Lung (tissue), 12 donors: ENCODE results near the gene MAD2L1BP. TPM values are rescaled to one million over a fixed set of nuclear protein-coding genes. Genes with fewer than 3 reads are reported as not detected.
A peak's percentile ranks its signal among the peaks of the same experiment; 100 is the strongest.

ENCODE experiments used
- ATAC-seq: fragments of 200-7000 bp; cut with Tn5 transposase; one replicate; pipeline ENCODE4 v1.9.1; 2020; ENCODE audit warnings: moderate number of reproducible peaks; ENCODE audit not compliant: insufficient read depth, low FRiP score
- DNase-seq, 3 donors: peaks; one replicate each; pipeline ENCODE4 v3.0.0-alpha.2; 2013 to 2017
- H3K27ac ChIP-seq, 2 donors: one replicate each; pipeline ENCODE4 v1.5.1; 2013; ENCODE audit warnings: mild to moderate bottlenecking in 2 of 2, moderate library complexity in 2 of 2, control low read depth in 1 of 2, inconsistent platforms in 1 of 2, low read depth in 1 of 2, low read length in 1 of 2
- H3K27me3 ChIP-seq, 3 donors: one replicate each; pipeline ENCODE4 v1.5.1; 2013; ENCODE audit warnings: low read length in 2 of 3; ENCODE audit not compliant: control insufficient read depth in 3 of 3, insufficient read depth in 3 of 3
- H3K36me3 ChIP-seq, 4 donors: one replicate each; pipeline ENCODE4 v1.5.1; 2013; ENCODE audit warnings: low read length in 4 of 4, mild to moderate bottlenecking in 1 of 4, moderate library complexity in 1 of 4; ENCODE audit not compliant: control insufficient read depth in 4 of 4, insufficient read depth in 4 of 4
- H3K4me1 ChIP-seq, 5 donors: one replicate each; pipeline ENCODE4 v1.5.1; 2013; ENCODE audit warnings: low read length in 5 of 5, mild to moderate bottlenecking in 2 of 5, moderate library complexity in 1 of 5; ENCODE audit not compliant: control insufficient read depth in 5 of 5, insufficient read depth in 5 of 5
- H3K4me3 ChIP-seq: one replicate; pipeline ENCODE4 v1.5.1; 2013; ENCODE audit warnings: mild to moderate bottlenecking, control low read depth, moderate library complexity
- H3K9ac ChIP-seq, 2 donors: one replicate each; pipeline ENCODE4 v1.5.1; 2013; ENCODE audit warnings: low read length in 2 of 2, control low read depth in 1 of 2; ENCODE audit not compliant: insufficient read depth in 1 of 2
- H3K9me3 ChIP-seq, 4 donors: one replicate each; pipeline ENCODE4 v1.5.1; 2013; ENCODE audit warnings: low read length in 3 of 4, mild to moderate bottlenecking in 1 of 4, moderate library complexity in 1 of 4; ENCODE audit not compliant: control insufficient read depth in 4 of 4, insufficient read depth in 3 of 4
- CTCF ChIP-seq: IDR thresholded peaks from 2 replicates; pipeline ENCODE4 v1.5.1; 2012; ENCODE audit warnings: mild to moderate bottlenecking; ENCODE audit errors: control extremely low read depth, extremely low read depth
- WGBS, 2 donors: extraction: QIAGEN DNeasy Blood & Tissue Kit; methylation state at CpG; one replicate each; pipeline ENCODE4 v1.1.7; 2013; 5-methylcytosine and 5-hydroxymethylcytosine counted together
- polyA plus RNA-seq, 2 donors: library from polyadenylated mRNA; stranded (reverse); fragments of 200-250 nt; gene quantifications; one replicate each; pipeline ENCODE4 v1.2.1, GENCODE V29; 2013
- total RNA-seq, 2 donors: library from RNA; depleted of rRNA in 1 of 2; stranded (reverse); fragments of >200 nt in 1 of 2; gene quantifications; one replicate each; pipeline ENCODE4 v1.2.1, GENCODE V29; 2014 to 2021
- donor health status: control.
- donor health status: control.
- donor health status: Bipolar disorder and iron deficiency.
- donor health status: healthy.
- donor health status: DM: yes; HTN: yes; CAD: no.

MAD2L1BP gene
- total and polyA plus RNA-seq, 4 donors = 14.9 to 29.3 (median 18.8) TPM

GRCh38 chr6:43666196-43666920 lies 30.7 kb downstream of the MAD2L1BP start:
- 72 to 81% methylated on average over 13 of the region's 13 CpGs for WGBS, 2 donors
- no peaks in the 10 kb centered on the region for H3K9me3 ChIP-seq
- H3K4me1 ChIP-seq = peaks cover 2 to 43% (median 20%) of the 10 kb centered on the region in 5 donors
- peaks cover 0 to 11% (median 9%) of the 10 kb centered on the region in 4 donors for H3K36me3 ChIP-seq
- H3K27ac ChIP-seq = no peak overlapping the region
- no peak for DNase-seq
- no peak overlapping the region for H3K9ac ChIP-seq
- H3K4me3 ChIP-seq = no peak overlapping the region
- no peak for ATAC-seq
- no peak for TF ChIP-seq CTCF
- H3K27me3 ChIP-seq = no peaks in the 10 kb centered on the region

- ATAC-seq (peak; percentile 68), DNase-seq (peak; percentile 87 to 92 (median 89))
- no peaks in the 10 kb centered on the region for H3K9me3 ChIP-seq
- peaks cover 0 to 18% (median 17%) of the 10 kb centered on the region in 4 donors for H3K36me3 ChIP-seq
- H3K4me1 ChIP-seq = peaks cover 2 to 54% (median 28%) of the 10 kb centered on the region in 5 donors
- peak overlapping the region; percentile 26 to 43 for H3K9ac ChIP-seq
- no peak overlapping the region for H3K27ac ChIP-seq
- no peaks in the 10 kb centered on the region for H3K27me3 ChIP-seq
- H3K4me3 ChIP-seq = no peak overlapping the region
- 12 to 17% methylated on average over 14 to 16 of the region's 16 CpGs for WGBS, 2 donors
- peak; percentile 94 for TF ChIP-seq CTCF
Measured at GRCh38 chr6:43667245-43668150, 31.9 kb downstream of the MAD2L1BP start.

DNA sequence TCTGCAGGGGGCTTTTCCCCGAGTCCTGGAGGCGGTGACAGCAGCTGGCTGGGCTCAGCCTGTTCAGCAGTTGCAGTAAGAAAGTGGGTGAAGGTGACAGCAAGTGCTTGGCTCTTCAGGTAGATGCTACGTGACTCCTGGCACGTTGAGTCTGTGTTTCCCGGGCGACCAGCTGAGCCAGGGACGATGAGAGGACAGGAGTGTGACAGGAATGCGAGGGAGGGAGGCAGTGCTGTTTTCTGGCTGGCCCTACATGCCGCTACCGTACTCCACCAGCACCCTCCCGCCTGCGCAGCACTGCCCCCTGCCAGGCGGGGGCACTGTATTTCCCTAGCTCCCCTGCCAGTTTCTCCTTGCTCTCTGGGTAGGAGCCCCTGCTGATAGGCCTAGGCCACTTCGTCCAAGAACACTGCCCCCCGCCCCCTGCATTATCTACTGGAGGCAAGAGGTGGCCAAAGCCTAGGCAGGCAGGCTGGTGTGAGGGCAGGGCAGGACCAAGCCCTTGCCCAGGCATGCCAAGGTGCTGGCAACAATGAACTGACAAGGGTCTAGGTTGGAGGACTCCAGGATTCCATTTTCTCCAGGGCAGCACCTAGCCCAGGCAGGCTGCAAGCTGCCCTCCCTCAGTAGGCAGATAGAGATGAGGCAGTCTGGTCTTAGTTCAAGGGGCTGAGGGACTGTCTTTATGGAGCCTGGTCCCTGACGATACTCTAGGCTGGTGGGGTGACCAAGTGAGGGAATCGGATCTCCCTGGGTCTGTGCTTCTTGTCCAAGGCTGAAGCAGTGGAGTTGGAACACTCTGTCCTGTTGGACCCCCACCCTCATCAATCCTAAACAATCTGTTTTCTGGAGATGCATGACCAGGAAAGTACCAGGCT lies 32.8 kb downstream of the MAD2L1BP start:
- 26 to 32% methylated on average over 16 to 17 of the region's 17 CpGs for WGBS, 2 donors
- DNase-seq = peak; percentile 82 to 93 (median 90)

More for the DNA sequence above, 32.8 kb downstream of the MAD2L1BP start:
- Histone ChIP-seq H3K36me3 (peaks cover 0 to 21% (median 17%) of the 10 kb centered on the region in 4 donors), H3K9ac (peak overlapping the region in 1 of 2 donors; percentile 29), H3K9me3 (no peaks in the 10 kb centered on the region), H3K27ac (peak overlapping the region in 1 of 2 donors; percentile 29), H3K27me3 (no peaks in the 10 kb centered on the region), H3K4me3 (no peak overlapping the region), H3K4me1 (peaks cover 2 to 63% (median 32%) of the 10 kb centered on the region in 5 donors)
- ATAC-seq = peak; percentile 61
- TF ChIP-seq CTCF = peak; percentile 31
